Thymus (tissue), 11 donors: ENCODE measurements around the gene CD101. TPM values are rescaled to one million over a fixed set of nuclear protein-coding genes. Genes with fewer than 3 reads are reported as not detected.
"Not testable (repeated sequence)": the region's sequence is repeated elsewhere in the genome, so short reads cannot be mapped to it uniquely, and the experiment has no call there.

ENCODE experiments used
- DNase-seq, 9 donors: peaks; one replicate each; pipeline ENCODE4 v3.0.0-alpha.2; 2013; ENCODE audit warnings: low spot score in 9 of 9, low read depth in 6 of 9, missing footprints in 1 of 9
- H3K27ac ChIP-seq, 2 donors: one replicate each; pipeline ENCODE4 v1.5.1; 2013; ENCODE audit warnings: control low read depth in 1 of 2, low read depth in 1 of 2, low read length in 1 of 2, mild to moderate bottlenecking in 1 of 2, moderate library complexity in 1 of 2
- H3K27me3 ChIP-seq, 2 donors: one replicate each; pipeline ENCODE4 v1.5.1; 2013; ENCODE audit warnings: low read length in 1 of 2; ENCODE audit not compliant: control insufficient read depth in 2 of 2, insufficient read depth in 1 of 2
- H3K36me3 ChIP-seq, 2 donors: one replicate each; pipeline ENCODE4 v1.5.1; 2013; ENCODE audit warnings: low read length in 1 of 2, mild to moderate bottlenecking in 1 of 2, moderate library complexity in 1 of 2; ENCODE audit not compliant: control insufficient read depth in 2 of 2, insufficient read depth in 2 of 2
- H3K4me1 ChIP-seq, 2 donors: one replicate each; pipeline ENCODE4 v1.5.1; 2013; ENCODE audit warnings: low read length in 2 of 2; ENCODE audit not compliant: control insufficient read depth in 2 of 2, insufficient read depth in 2 of 2
- H3K4me3 ChIP-seq, 2 donors: one replicate each; pipeline ENCODE4 v1.5.1; 2013; ENCODE audit warnings: low read length in 2 of 2, control low read depth in 1 of 2, mild to moderate bottlenecking in 1 of 2
- H3K9me3 ChIP-seq, 2 donors: one replicate each; pipeline ENCODE4 v1.5.1; 2013; ENCODE audit warnings: low read length in 1 of 2, mild to moderate bottlenecking in 1 of 2; ENCODE audit not compliant: control insufficient read depth in 2 of 2, insufficient read depth in 1 of 2
- WGBS: extraction: QIAGEN DNeasy Blood & Tissue Kit; methylation state at CpG from one replicate; pipeline ENCODE4 v1.1.7; 2013; 5-methylcytosine and 5-hydroxymethylcytosine counted together
- polyA plus RNA-seq: library from polyadenylated mRNA; stranded (reverse); fragments of 200-250 nt; gene quantifications from one replicate; pipeline ENCODE4 v1.2.3, GENCODE V29; 2013
- total RNA-seq: library from RNA; stranded (reverse); fragments of 120-200 nt; gene quantifications from one replicate; pipeline ENCODE4 v1.2.4, GENCODE V29; 2013
- donor health status: healthy.

Gene CD101
- total and polyA plus RNA-seq, 2 donors = 3.4 to 3.8 TPM

DNA sequence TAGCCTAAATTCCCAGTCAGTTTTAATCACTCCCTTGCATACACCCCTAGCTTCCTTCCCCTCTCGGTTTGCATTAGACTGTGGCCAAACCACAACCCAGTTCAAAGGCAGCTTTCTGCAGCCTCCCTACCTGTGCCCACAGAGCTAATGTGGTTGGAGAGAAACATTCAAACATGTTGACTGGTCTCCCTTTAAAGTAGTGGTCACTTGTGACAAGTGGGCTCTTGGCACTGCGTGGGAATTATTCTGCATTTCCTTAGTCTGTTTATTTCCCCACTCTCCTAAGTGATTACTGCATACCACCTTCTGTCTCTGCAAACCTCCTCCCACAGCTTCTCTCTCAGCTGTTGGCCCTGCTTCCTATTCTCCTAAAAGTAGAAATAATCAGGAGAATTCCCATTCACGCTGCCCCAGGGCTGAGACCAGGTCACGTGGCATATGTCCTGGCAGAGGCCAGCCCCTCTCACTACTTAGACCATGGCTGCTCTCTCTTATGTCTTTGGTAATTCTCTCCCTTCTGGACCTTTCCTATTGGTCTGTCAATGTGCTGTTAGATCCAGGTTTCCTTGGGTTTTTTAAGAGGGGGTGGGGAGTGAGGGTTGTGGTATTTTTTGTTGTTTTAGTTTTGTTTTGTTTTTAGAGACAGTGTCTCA is 38.4 kb upstream of the CD101 start:
- no peaks in the 10 kb centered on the region for H3K4me1 ChIP-seq
- whole genome bisulfite sequencing = 12% methylated on average over 4 of the region's 4 CpGs
- H3K36me3 ChIP-seq = peaks cover 0 to 3% of the 10 kb centered on the region in 2 donors
- H3K27me3 ChIP-seq = no peaks in the 10 kb centered on the region
- no peaks in the 10 kb centered on the region for H3K9me3 ChIP-seq
- DNase-seq = peak in 1 of 9 donors; percentile 34
- H3K4me3 ChIP-seq = no peak overlapping the region
- no peak overlapping the region for H3K27ac ChIP-seq

DNA sequence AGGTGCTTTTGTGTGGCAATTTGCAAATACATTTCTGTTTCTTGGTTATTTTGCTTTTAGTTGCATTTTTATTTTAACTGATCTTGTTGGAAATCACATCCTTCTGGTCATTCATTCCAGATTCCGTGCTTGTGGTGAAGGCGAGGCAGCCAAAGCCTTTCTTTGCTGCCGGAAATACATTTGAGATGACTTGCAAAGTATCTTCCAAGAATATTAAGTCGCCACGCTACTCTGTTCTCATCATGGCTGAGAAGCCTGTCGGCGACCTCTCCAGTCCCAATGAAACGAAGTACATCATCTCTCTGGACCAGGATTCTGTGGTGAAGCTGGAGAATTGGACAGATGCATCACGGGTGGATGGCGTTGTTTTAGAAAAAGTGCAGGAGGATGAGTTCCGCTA is 34.8 kb upstream of the CD101 start:
- Histone ChIP-seq H3K4me1 (no peaks in the 10 kb centered on the region), H3K4me3 (no peak overlapping the region), H3K36me3 (no peaks in the 10 kb centered on the region), H3K27me3 (no peaks in the 10 kb centered on the region), H3K9me3 (no peaks in the 10 kb centered on the region), H3K27ac (no peak overlapping the region)
- DNase-seq = no peak
- WGBS = 97% methylated on average over 11 of the region's 11 CpGs

DNA sequence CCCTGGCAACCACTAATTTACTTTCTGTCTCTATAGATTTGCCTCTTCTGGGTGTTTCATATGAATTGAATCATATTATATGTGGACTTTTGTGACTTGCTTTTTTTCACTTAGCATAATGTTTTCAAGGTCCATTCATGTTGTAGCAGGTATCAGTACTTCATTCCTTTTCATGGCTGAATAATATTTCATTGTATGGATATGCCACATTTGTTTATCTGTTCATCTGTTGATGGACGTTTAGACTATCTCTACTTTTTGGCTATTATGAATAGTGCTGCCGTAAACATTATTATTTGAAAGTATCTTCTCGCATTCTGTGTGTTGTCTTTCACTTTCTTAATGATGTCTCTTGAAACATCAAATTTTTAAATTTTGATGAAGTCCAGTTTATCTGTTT is 32.8 kb upstream of the CD101 start:
- 98% methylated on average over 3 of the region's 3 CpGs for WGBS
- DNase-seq = no peak
- Histone ChIP-seq H3K27me3 (no peaks in the 10 kb centered on the region), H3K9me3 (no peaks in the 10 kb centered on the region), H3K27ac (no peak overlapping the region), H3K36me3 (no peaks in the 10 kb centered on the region), H3K4me3 (no peak overlapping the region), H3K4me1 (no peaks in the 10 kb centered on the region)

DNA sequence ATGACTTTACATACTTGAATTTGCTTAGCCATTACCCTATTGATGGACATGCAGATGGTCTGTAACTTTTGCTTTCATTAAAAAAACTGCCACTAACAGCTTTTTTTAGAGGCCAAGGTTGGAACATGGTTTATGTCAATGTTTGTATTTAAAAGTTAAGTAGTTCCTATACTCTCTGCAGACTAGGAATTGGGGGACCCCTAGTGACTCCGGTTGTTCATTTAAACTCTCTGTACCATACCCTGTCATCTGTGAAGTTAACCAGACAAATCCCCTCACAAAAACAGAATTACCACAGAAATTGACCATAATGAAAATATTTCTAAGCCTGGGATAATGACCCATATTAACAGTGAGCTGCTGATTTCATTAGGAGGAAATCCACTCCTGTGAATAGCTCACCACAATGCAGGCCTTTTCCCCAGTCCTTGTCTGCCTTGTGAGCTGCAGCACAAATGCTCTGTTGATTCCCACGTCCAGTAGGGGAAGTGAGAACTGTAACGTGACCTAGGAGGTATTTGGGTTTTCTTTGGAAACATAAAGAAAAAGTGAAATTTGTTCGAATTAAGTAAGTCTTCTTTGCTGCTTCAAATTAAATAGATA is 30.2 kb upstream of the CD101 start:
- H3K27me3 ChIP-seq = no peaks in the 10 kb centered on the region
- no peak overlapping the region for H3K27ac ChIP-seq
- H3K4me1 ChIP-seq = no peaks in the 10 kb centered on the region
- no peak for DNase-seq
- WGBS = 90% methylated on average over 4 of the region's 4 CpGs
- H3K4me3 ChIP-seq = no peak overlapping the region
- H3K36me3 ChIP-seq = no peaks in the 10 kb centered on the region
- peaks cover 0 to 6% of the 10 kb centered on the region in 2 donors for H3K9me3 ChIP-seq

DNA sequence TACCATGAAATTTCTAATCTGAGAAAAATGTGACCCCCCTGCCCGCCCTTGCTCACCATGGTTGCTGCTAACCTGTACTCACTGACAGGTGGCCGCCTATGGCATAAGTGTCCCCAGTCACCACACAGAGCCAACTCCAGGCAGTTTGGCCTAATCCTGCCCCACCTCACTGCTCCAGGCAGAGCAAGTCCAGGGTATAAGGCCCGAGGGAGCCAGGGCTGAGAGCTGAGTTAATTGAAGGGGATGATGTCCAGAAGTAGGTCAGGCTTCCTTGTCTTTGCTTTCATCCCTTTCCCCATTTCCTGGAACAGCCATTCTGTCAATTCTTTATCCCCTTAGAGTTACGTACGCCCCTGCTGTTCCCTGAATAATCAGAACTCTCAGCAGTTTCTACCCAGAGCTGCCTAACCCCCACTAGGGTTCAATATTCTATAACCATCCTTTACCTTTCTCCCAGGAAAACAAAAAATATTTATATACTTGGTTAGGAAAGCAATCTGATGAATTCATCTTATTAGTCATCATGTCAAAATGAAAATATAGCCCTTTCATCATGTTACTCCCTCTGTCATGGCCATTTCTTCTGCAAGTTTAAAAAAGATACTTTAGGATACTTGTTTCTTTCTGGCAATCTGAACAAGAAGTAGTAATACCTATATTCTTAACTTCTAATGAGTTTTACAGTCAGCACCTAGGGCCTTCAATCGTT is 29.4 kb upstream of the CD101 start:
- Histone ChIP-seq H3K36me3 (no peaks in the 10 kb centered on the region), H3K9me3 (peaks cover 0 to 6% of the 10 kb centered on the region in 2 donors), H3K27me3 (no peaks in the 10 kb centered on the region), H3K4me3 (no peak overlapping the region), H3K27ac (no peak overlapping the region), H3K4me1 (no peaks in the 10 kb centered on the region)
- WGBS = 96% methylated on average over 6 of the region's 6 CpGs
- no peak for DNase-seq

DNA sequence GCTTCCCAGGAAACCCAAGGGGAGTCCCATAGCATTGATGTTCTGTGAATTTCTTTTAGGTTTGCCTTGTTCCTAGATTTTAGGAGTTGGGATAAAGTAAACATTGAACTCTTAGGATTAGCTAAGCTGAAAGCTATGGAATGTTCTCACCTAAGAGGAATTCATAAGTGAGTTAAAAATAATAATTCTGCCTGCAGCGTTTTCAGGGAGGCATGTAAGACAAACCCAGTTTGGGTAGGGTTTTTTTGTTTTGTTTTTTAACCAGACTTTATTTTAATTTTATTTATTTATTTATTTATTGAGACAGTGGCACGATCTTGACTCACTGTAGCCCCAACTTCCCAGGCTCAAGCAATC is 28.9 kb upstream of the CD101 start:
- Histone ChIP-seq H3K27ac (no peak overlapping the region), H3K4me3 (no peak overlapping the region), H3K27me3 (no peaks in the 10 kb centered on the region), H3K36me3 (no peaks in the 10 kb centered on the region), H3K9me3 (peaks cover 0 to 6% of the 10 kb centered on the region in 2 donors), H3K4me1 (no peaks in the 10 kb centered on the region)
- 98% methylated on average over 2 of the region's 2 CpGs for WGBS
- DNase-seq = no peak

DNA sequence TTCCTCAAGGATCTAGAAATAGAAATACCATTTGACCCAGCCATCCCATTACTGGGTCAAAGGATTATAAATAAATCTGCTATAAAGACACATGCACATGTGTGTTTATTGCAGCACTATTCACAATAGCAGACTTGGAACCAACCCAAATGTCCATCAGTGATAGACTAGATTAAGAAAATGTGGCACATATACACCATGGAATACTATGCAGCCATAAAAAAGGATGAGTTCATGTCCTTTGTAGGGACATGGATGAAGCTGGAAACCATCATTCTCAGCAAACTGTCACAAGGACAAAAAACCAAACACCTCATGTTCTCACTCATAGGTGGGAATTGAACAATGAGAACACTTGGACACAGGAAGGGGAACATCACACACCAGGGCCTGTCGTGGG is 21.3 kb upstream of the CD101 start:
- WGBS = 98% methylated on average over 1 of the region's 1 CpG
- DNase-seq, H3K27ac ChIP-seq, H3K9me3 ChIP-seq, H3K4me1 ChIP-seq, H3K36me3 ChIP-seq, H3K27me3 ChIP-seq, H3K4me3 ChIP-seq: not testable (repeated sequence)

DNA sequence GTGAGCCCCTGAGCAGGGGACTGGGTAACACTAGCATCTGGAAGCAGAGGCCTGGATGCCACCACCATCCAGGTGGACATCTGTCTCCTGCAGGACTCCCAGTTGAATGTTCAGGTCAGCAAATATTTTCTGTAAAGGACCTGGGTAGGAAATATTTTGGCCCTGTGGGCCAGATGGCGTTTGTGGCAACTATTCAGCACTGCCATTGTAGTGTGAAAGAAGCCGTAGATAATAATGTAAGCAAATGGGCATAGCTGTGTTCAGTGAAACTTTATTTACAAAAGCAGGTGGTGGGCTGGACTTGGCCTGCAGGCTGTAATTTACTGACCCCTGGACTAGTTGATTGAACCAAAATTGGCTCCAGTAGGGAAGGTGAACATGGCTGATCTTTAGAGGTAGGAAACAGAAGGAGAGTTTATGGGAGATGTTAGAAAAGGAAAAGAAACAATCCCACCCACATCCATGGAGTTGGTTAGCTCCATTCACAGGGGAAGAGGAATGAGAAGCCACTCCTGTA is 20.0 kb upstream of the CD101 start:
- Histone ChIP-seq H3K27ac (no peak overlapping the region), H3K27me3 (no peaks in the 10 kb centered on the region), H3K4me1 (peaks cover 0 to 17% of the 10 kb centered on the region in 2 donors), H3K4me3 (no peak overlapping the region), H3K36me3 (no peaks in the 10 kb centered on the region), H3K9me3 (no peaks in the 10 kb centered on the region)
- DNase-seq = no peak
- 94% methylated on average over 2 of the region's 2 CpGs for WGBS

DNA sequence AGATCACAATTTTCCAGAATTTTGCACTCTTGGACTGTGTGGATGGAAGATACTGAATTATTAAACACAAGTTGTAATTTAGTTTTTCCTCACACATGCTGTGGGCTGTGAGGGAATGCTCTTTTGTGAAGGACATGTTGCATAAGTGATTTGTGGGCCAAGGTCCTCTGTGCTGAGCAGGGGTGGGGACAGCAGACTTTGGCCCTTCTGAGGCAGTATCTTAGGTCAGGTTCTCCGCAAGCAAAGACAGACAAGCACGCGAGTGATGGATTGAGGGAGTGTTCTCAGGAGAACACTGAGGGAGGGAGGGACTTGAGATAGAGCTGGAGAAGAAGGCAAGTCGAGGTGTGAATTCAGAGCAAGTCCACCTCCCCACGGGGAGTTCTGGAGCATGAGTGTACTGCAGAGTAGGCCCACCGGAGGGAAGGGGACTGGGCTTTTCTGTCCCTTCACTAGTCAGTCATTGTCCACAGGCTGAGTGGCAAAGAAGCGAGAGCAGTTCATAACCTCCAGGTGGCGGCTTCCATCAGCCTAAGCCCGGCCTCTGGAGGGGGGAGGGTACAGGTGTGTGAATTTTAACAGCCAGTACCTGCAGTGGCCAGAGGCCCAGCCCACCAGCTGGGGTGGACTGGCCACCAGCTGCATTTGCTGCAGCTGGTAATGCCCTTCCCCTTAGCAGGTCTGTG is 19.1 kb upstream of the CD101 start:
- WGBS = 94% methylated on average over 9 of the region's 9 CpGs
- no peak overlapping the region for H3K27ac ChIP-seq
- DNase-seq = no peak
- no peaks in the 10 kb centered on the region for H3K36me3 ChIP-seq
- H3K9me3 ChIP-seq = no peaks in the 10 kb centered on the region
- H3K4me3 ChIP-seq = no peak overlapping the region
- peaks cover 2 to 26% of the 10 kb centered on the region in 2 donors for H3K4me1 ChIP-seq
- no peaks in the 10 kb centered on the region for H3K27me3 ChIP-seq
